HG03575 (cell line): ENCODE results near the gene TAF4.
"Not testable (repeated sequence)": the region's sequence is repeated elsewhere in the genome, so short reads cannot be mapped to it uniquely, and the experiment has no call there.

Source experiments
- ATAC-seq: cut with Tn5 transposase; IDR thresholded peaks from one replicate; pipeline ENCODE4 v1.9.1; 2021; ENCODE audit not compliant: unreplicated experiment, insufficient number of reproducible peaks, low FRiP score; ENCODE audit errors: extremely low read depth

TAF4 gene

GRCh38 chr20:61991476-61991875 lies 74.2 kb downstream of the TAF4 start:
- no peak for ATAC-seq

GRCh38 chr20:61990484-61990883 lies 75.2 kb downstream of the TAF4 start:
- ATAC-seq, result no peak

DNA sequence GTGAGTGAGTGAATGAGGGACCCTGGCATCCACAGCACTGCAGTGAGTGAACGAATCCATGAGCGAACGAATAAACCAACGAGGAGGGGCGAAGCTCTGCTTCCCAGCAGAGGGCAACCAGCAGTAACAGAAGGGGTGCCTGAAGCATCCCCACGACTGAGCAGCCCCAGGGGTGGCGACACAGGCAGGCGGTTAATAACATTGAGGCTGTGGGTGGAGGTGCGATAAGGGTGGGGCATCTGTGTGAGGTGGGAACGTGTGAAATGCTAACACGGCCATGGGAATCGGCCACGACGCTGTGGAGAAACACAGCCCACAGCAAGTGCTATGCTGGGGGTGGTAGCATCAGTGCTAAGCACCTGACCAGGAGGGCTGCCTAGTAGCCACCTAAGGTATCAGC lies 75.9 kb downstream of the TAF4 start:
- ATAC-seq, result no peak

DNA sequence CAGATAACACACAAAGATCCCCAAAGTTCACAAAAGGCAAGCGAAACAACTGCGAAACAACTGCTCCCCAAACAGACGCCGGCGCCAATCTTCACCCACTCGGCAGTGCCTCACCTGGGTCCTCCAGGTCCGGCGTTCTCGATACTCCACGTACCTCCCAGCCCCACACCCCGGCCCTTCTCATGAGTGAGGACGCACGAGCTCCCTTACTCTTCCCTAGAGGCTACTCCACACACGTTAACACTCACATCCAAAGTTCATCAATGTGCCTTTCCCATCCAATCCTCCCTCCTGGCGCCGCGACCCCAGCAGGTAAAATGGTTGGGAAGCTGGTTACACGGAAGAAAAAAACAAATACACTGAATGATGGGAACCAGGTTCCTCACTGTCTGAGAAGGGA lies 77.0 kb downstream of the TAF4 start:
- ATAC-seq, result no peak

GRCh38 chr20:61986762-61987321 lies 78.8 kb downstream of the TAF4 start:
- no peak for ATAC-seq

DNA sequence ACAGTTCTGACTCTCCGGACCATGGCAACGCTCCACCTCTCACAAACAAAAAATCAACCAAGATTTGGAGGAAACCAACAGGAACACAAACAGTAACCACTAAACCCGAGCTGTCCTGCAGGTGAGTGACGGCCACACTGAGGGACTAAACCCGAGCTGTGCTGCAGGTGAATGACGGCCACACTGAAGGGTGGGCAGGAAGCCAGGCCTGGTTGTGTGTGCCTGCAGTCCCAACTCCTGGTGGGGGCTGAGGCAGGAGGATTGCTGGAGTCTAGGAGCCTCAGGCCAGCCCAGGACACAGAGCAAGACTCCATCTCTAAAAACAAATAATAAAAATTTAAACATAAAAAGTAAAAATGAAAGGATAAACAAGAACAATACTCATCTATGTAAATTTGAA lies 80.6 kb downstream of the TAF4 start:
- ATAC-seq, result no peak

DNA sequence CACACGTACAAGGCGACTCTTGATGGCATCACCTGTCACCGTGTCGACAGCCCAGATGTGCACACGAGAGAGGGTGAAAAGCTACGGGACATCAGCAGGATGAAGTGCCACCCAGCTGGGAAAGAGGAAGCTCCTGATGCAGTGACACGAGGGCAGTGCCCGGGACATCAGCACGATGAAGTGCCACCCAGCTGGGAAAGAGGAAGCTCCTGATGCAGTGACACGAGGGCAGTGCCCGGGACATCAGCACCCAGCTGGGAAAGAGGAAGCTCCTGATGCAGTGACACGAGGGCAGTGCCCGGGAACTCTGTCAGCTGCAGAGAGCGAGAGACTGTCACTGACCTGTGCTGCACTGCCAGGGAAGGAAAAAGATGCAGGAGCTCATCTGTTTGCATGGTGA lies 81.2 kb downstream of the TAF4 start:
- not testable (repeated sequence) for ATAC-seq

DNA sequence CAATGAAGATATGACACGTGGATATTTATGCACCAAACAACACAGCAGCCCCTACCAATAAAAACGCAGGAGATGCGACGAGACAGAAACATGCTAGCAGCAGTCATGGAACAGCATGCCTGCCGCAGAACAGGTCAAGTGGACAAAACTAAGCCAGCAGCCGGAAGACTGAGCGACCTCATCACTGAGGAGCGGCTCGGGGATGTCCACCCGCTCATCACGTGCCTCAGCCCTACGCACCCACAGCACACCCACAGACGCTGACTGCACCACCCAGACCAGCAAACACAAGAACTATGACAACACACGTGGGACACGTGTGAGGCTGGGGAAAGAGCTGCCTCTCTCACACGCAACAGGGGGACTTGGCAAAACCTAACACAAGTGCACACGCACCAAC lies 81.7 kb downstream of the TAF4 start:
- no peak for ATAC-seq

GRCh38 chr20:61982951-61983315 lies 82.7 kb downstream of the TAF4 start:
- no peak for ATAC-seq

GRCh38 chr20:61982191-61982950 lies 83.3 kb downstream of the TAF4 start:
- no peak for ATAC-seq

DNA sequence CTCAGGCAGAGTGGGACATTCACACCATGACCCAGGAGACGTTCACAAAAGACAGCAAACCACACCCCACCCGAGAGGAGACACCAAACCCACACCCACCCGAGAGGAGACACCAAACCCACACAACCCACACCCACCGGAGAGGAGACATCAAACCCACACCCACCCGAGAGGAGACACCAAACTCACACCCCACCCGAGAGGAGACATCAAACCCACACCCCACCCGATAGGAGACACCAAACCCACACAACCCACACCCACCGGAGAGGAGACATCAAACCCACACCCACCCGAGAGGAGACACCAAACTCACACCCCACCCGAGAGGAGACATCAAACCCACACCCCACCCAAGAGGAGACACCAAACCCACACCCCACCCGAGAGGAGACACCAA lies 84.0 kb downstream of the TAF4 start:
- not testable (repeated sequence) for ATAC-seq

DNA sequence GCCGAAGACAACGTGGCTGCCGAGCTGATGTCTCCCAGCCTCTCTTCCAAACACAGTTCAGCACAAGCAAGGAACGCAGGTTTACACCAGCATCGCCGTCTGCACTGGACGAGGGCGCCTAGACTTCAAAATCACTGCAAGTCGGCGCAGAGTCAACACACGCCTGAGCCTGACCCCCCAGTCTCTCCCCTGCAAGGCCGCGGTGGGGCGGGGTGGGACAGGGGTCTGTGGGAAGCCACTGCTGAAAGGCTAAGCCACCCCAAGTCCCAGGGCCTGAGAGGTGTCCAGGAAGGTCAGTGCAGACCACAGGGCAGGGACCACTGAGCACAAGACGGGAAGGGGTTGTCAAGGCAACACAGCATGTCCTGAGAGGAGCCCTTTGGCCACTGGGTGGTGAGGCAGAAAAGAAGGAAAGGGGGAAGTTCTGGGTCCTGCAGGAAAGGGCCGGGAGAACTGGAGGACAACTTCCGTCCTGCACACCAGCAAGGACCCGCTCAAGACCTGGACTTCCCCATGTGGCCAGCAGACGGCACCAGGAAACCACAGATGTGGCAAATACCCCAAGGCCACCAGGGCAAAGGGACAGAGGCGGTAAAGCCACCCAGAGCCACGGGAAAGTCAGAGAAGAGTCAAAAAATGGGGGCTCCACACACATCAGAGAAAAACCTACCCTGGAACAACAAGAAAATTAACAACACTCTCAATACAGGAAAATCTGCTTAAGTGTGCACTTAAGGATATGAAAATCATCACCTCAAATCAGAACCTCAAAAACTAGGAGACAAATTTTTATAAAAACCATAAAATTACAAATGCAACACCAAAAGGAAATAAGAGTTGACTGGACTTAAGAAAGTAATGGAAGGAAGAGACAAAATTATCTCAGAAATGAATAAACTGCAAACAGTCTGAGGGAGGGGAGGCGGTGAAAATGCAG lies 84.8 kb downstream of the TAF4 start:
- no peak for ATAC-seq

DNA sequence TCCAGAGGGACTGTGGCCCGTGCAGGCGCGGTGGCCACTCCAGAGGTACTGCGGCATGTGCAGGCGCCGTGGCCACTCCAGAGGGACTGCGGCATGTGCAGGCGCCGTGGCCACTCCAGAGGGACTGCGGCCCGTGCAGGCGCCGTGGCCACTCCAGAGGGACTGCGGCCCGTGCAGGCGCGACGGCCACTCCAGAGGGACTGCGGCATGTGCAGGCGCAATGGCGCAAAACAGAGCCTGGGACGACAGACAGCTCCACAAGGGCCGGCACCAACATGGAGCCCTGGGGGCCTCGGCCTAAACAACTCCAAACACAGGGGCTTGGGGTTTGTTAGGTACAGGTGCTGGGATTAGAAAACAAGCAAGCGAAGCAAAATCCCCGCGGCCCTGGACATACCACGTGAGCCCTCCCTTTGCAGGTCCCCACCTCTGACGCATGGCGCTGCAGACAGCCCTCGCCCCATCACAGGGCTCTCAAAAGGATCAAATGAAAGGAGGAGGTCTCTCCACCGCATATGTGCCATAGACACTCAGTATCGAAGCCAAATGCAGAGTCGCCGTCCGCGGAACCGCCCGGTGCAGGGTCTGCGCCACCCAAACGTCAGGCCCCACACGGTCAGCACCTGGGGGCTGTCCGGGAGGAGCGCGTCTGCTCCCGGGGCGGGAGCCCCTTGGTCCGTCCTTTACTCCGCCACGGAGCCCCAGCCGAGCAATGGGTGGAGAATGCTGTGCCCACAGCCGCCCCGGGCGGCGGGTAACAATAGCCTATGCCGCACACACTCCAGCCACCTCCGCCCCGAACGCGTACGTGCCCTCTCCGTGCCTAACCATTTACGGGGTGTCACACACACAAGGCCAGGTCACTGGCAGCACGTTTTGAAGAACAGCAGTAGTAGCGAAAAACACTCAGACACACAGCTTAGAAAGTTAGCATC lies 85.7 kb downstream of the TAF4 start:
- ATAC-seq, result no peak

GRCh38 chr20:61979090-61979489 lies 86.6 kb downstream of the TAF4 start:
- no peak for ATAC-seq

GRCh38 chr20:61978491-61978890 lies 87.2 kb downstream of the TAF4 start:
- no peak for ATAC-seq

DNA sequence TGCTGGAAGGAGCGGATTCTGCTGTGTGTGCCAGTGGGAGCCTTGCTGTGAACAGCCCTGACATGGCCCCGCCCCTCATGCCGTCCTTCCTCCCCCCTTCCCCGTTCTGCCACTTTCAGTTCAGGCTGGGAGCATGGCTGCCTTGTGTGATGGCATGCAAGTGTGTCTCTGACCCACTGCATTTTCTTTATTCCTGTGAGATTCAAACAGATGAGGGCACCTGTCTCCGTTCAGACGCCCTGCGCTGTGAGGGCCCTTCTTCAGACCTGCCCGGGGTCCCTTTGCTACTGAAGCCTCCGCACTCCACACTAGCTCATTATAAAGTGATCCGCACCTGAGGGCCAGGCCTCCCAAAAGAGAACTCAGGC lies 88.3 kb downstream of the TAF4 start:
- no peak for ATAC-seq

GRCh38 chr20:61976644-61977418 lies 88.8 kb downstream of the TAF4 start:
- no peak for ATAC-seq

GRCh38 chr20:61976263-61976643 lies 89.4 kb downstream of the TAF4 start:
- ATAC-seq, result no peak
